Duodenal mucosa (tissue), 2 donors: Measurements from ENCODE around the gene RSBN1.
"Not testable (repeated sequence)": the region's sequence is repeated elsewhere in the genome, so short reads cannot be mapped to it uniquely, and the experiment has no call there.

Experiments
- H3K27ac ChIP-seq: one replicate; pipeline ENCODE4 v1.7.0; 2013; ENCODE audit warnings: low read depth, low read length
- H3K27me3 ChIP-seq, 2 donors: one replicate each; pipeline ENCODE4 v1.7.0; 2013; ENCODE audit warnings: low read length in 2 of 2, control low read depth in 1 of 2; ENCODE audit not compliant: insufficient read depth in 2 of 2, control insufficient read depth in 1 of 2
- H3K36me3 ChIP-seq, 2 donors: one replicate each; pipeline ENCODE4 v1.7.0; 2013; ENCODE audit warnings: low read length in 2 of 2, control low read depth in 1 of 2; ENCODE audit not compliant: insufficient read depth in 2 of 2, control insufficient read depth in 1 of 2
- H3K4me1 ChIP-seq, 2 donors: one replicate each; pipeline ENCODE4 v1.7.0; 2013; ENCODE audit warnings: low read length in 2 of 2, control low read depth in 1 of 2; ENCODE audit not compliant: insufficient read depth in 2 of 2, control insufficient read depth in 1 of 2
- H3K4me3 ChIP-seq, 2 donors: one replicate each; pipeline ENCODE4 v1.7.0; 2013; ENCODE audit warnings: low read length in 2 of 2, low read depth in 1 of 2
- H3K9ac ChIP-seq, 2 donors: one replicate each; pipeline ENCODE4 v1.7.0; 2013; ENCODE audit warnings: low read length in 2 of 2, low read depth in 1 of 2
- H3K9me3 ChIP-seq, 2 donors: one replicate each; pipeline ENCODE4 v1.7.0; 2013; ENCODE audit warnings: low read length in 2 of 2, control low read depth in 1 of 2; ENCODE audit not compliant: control insufficient read depth in 1 of 2

Gene RSBN1

DNA sequence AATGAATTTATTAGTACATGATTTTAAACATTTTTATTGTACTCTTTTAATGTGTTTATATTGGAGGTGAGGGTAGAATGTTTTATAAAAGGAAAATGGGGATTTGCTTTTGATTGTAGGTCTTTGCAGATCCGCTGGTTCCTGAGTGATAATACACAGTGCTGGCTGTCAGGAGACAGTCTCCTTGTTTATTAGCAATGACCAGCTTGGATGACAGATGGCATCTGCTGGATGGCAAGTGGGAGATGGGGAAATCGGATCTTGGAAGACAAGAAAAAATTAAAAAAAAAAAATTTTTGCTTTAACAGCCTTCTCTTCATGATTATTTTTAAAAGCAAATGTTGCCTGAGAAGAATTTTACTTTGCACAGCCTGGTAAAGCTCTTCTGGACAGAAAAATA lies 48.6 kb downstream of the RSBN1 start:
- Histone ChIP-seq H3K27ac (no peak overlapping the region), H3K36me3 (peaks cover 14 to 32% of the 10 kb centered on the region in 2 donors), H3K9ac (no peak overlapping the region), H3K9me3 (no peaks in the 10 kb centered on the region), H3K4me3 (no peak overlapping the region), H3K4me1 (peaks cover 5 to 7% of the 10 kb centered on the region in 2 donors), H3K27me3 (no peaks in the 10 kb centered on the region)

DNA sequence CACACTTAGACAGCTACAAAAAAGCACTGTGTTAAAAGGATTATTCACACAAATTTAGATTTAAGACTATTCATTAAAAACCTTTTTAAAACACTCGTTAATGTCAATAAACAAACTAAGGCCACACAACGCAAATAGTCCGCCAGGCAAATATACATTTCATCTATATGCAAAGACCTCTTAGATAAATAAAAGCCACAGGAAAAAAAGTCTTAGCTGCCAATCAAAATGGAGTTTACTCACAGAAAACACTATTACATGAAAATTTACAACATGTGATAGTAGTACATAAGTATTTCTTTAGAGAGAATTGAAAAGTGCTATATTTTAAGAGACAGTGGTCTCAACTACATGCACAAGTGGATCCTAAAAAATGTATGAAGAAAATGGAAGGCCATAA lies 50.3 kb downstream of the RSBN1 start:
- peaks cover 11 to 14% of the 10 kb centered on the region in 2 donors for H3K4me1 ChIP-seq

DNA sequence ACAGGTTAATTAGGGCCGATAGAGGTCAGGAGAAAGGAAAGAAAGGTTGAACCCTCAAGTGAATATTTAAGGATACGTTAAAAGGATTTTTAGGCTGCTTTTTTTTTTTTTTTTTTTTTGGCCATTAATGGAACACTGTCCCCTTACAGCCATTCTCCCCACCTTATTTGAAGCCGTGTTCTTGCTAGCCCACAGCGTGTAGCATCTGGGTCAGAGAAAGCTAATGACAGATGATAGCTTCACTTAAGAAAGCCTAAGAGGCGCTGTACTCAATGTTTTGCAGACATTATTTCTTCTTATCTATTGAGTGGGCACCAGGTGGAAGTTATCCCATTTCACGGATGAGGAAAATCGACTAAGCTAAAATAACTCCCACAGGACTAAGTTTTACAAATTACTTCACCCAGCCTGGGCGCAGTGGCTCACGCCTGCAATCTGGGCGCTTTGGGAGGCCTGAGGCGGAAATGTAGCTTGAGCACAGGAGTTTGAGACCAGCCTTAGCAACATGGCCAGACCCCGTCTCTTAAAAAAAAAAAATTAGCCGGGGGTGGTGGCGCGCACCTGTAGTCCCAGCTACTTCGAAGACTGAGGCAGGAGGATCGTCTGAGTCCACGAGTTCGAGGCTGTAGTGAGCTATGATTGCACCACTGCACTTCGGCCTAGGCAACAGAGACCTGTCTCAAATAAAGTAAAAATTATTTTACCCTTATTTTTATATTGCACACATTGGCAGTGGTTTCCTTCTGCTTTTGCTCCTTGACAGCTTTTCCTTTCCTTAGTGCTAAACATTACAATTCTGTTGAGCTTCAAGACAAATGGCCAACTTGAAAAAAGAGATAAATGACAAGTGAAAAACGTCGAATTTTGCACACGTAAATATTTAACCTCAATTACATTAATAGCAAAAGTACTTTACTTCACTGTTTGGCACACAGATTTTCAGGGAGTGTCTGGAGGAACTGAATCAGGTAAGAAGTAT lies 51.9 kb downstream of the RSBN1 start:
- no peaks in the 10 kb centered on the region for H3K27me3 ChIP-seq
- peak overlapping the region; percentile 93 to 96 for H3K4me3 ChIP-seq
- peak overlapping the region; percentile 90 for H3K27ac ChIP-seq
- H3K9ac ChIP-seq: peak overlapping the region; percentile 94 to 96
- H3K36me3 ChIP-seq: peaks cover 3 to 9% of the 10 kb centered on the region in 2 donors
- no peaks in the 10 kb centered on the region for H3K9me3 ChIP-seq
- peaks cover 11 to 17% of the 10 kb centered on the region in 2 donors for H3K4me1 ChIP-seq

More for the DNA sequence above, 50.3 kb downstream of the RSBN1 start:
- H3K9ac ChIP-seq: no peak overlapping the region
- H3K27me3 ChIP-seq: no peaks in the 10 kb centered on the region
- no peaks in the 10 kb centered on the region for H3K9me3 ChIP-seq
- no peak overlapping the region for H3K27ac ChIP-seq
- H3K36me3 ChIP-seq: peaks cover 4 to 23% of the 10 kb centered on the region in 2 donors
- H3K4me3 ChIP-seq: no peak overlapping the region

- H3K9ac ChIP-seq: peak within 1 kb of the TSS; percentile 94 to 96
- peaks cover 11 to 17% of the 10 kb centered on the region in 2 donors for H3K4me1 ChIP-seq
- no peaks in the 10 kb centered on the region for H3K9me3 ChIP-seq
- peak within 1 kb of the TSS; percentile 90 for H3K27ac ChIP-seq
- peaks cover 0 to 4% of the 10 kb centered on the region in 2 donors for H3K36me3 ChIP-seq
- H3K27me3 ChIP-seq: no peaks in the 10 kb centered on the region
- peak within 1 kb of the TSS; percentile 93 to 96 for H3K4me3 ChIP-seq
Observed at GRCh38 chr1:113759333-113760101, 52.8 kb downstream of the RSBN1 start, which contains the start of gene PHTF1. TSS of gene PHTF1 (minus strand) at chr1:113759486. CDS start at chr1:113758703, 783 bp downstream.

- H3K9me3 ChIP-seq: no peaks in the 10 kb centered on the region
- H3K4me1 ChIP-seq: peaks cover 11 to 17% of the 10 kb centered on the region in 2 donors
Observed at GRCh38 chr1:113758631-113759332, 53.5 kb downstream of the RSBN1 start.

DNA sequence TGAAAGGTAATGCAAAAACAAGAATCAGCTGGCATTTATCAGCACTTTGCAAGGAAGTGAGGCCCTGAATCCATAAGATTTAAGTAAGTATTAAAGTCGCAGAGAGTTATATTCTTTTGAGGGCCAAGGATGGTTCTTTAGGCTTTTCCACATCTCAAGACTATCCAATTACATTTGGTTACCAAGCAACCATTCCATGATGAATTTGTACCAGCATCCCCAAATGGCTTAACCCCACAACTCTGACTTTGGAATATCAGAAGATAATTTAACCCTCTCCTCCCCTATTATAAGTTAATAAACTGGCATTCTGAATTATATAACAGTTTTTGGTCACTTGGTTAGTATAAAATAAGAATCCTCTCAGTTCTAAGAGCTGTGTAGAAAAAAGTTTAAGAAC lies 55.8 kb downstream of the RSBN1 start:
- no peaks in the 10 kb centered on the region for H3K9me3 ChIP-seq
- H3K4me3 ChIP-seq: no peak overlapping the region
- peaks cover 11 to 17% of the 10 kb centered on the region in 2 donors for H3K4me1 ChIP-seq

More at GRCh38 chr1:113758631-113759332, 53.5 kb downstream of the RSBN1 start:
- Histone ChIP-seq H3K27me3 (no peaks in the 10 kb centered on the region), H3K27ac (peak overlapping the region; percentile 90), H3K9ac (peak overlapping the region; percentile 94 to 96), H3K36me3 (peaks cover 0 to 4% of the 10 kb centered on the region in 2 donors), H3K4me3 (peak overlapping the region; percentile 93 to 96)

DNA sequence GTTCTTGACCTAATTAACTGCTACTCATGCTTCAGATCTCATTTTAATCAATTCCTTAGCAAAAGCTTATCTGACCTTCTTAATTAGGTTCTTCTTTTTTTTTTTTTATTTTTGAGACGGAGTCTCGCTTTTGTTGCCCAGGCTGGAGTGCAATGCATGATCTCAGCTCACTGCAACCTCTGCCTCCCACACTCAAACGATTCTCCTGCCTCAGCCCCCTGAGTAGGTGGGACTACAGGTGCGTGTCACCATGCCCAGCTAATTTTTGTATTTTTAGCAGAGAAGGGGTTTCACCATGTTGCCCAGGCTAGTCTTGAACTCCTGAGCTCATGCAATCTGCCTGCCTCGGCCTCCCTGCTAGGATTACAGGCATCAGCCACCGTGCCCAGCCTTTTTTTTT lies 58.9 kb downstream of the RSBN1 start:
- H3K4me1 ChIP-seq, H3K36me3 ChIP-seq, H3K27ac ChIP-seq, H3K9me3 ChIP-seq, H3K4me3 ChIP-seq, H3K9ac ChIP-seq, H3K27me3 ChIP-seq: not testable (repeated sequence)

More for the DNA sequence above, 55.8 kb downstream of the RSBN1 start:
- peaks cover 0 to 4% of the 10 kb centered on the region in 2 donors for H3K36me3 ChIP-seq
- no peaks in the 10 kb centered on the region for H3K27me3 ChIP-seq
- H3K9ac ChIP-seq: no peak overlapping the region
- no peak overlapping the region for H3K27ac ChIP-seq

GRCh38 chr1:113751516-113751915 lies 60.8 kb downstream of the RSBN1 start:
- peaks cover 0 to 3% of the 10 kb centered on the region in 2 donors for H3K4me1 ChIP-seq
- H3K36me3 ChIP-seq: peaks cover 0 to 4% of the 10 kb centered on the region in 2 donors
- H3K27ac ChIP-seq: no peak overlapping the region

DNA sequence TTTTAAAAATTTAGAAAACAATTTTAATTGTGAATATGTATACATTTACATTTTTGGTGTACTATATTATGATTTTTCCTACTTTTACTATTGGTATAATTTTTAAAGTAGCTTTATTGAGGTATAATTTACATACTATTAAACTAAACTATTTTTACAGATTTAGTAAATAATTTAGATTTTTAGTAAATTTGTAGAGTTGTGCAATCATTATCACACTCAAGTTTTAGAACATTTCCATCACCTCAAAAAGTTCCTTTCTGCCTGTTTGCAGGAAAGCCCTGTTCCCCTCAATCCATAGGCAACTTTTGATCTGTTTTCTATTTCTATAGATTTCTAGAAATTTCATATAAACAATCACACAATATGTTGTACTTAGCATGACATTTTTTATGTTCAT lies 61.2 kb downstream of the RSBN1 start:
- Histone ChIP-seq H3K4me1 (no peaks in the 10 kb centered on the region), H3K9ac (no peak overlapping the region), H3K27me3 (no peaks in the 10 kb centered on the region), H3K4me3 (no peak overlapping the region), H3K36me3 (peaks cover 0 to 4% of the 10 kb centered on the region in 2 donors), H3K9me3 (no peaks in the 10 kb centered on the region), H3K27ac (no peak overlapping the region)

More at GRCh38 chr1:113751516-113751915, 60.8 kb downstream of the RSBN1 start:
- Histone ChIP-seq H3K4me3 (no peak overlapping the region), H3K9ac (no peak overlapping the region), H3K9me3 (no peaks in the 10 kb centered on the region), H3K27me3 (no peaks in the 10 kb centered on the region)
